ENCODE data around the gene GSTO1. TPM values are rescaled to one million over a fixed set of nuclear protein-coding genes. Genes with fewer than 3 reads are reported as not detected.
A peak's percentile ranks its signal among the peaks of the same experiment; 100 is the strongest.

GSTO1 gene
- total and polyA plus RNA-seq, 2 of the 13 experiments (the other 11 are each of a cell fraction or from before 2014, with no cell fraction given): 228 to 300 TPM

DNA sequence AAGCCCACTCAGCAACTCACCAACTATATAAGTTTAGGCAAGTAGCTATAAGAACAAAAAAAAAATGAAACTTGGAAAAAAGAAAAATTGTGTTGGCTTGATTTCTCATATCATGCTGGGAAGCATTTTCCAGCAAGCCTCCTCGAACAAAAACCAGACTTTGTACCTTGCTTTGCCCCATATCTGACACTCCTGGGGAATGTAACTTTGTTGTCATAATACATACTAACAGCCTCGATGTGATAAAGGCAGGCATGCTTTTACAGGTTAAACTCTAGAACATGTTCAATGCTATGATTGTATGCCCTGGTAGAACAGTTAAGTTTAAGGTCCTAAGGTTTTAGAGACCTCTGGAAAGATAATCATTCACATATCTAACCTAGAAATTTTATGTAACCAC lies 34.2 kb upstream of the GSTO1 start (continued):
- TF ChIP-seq, protein P1, sequence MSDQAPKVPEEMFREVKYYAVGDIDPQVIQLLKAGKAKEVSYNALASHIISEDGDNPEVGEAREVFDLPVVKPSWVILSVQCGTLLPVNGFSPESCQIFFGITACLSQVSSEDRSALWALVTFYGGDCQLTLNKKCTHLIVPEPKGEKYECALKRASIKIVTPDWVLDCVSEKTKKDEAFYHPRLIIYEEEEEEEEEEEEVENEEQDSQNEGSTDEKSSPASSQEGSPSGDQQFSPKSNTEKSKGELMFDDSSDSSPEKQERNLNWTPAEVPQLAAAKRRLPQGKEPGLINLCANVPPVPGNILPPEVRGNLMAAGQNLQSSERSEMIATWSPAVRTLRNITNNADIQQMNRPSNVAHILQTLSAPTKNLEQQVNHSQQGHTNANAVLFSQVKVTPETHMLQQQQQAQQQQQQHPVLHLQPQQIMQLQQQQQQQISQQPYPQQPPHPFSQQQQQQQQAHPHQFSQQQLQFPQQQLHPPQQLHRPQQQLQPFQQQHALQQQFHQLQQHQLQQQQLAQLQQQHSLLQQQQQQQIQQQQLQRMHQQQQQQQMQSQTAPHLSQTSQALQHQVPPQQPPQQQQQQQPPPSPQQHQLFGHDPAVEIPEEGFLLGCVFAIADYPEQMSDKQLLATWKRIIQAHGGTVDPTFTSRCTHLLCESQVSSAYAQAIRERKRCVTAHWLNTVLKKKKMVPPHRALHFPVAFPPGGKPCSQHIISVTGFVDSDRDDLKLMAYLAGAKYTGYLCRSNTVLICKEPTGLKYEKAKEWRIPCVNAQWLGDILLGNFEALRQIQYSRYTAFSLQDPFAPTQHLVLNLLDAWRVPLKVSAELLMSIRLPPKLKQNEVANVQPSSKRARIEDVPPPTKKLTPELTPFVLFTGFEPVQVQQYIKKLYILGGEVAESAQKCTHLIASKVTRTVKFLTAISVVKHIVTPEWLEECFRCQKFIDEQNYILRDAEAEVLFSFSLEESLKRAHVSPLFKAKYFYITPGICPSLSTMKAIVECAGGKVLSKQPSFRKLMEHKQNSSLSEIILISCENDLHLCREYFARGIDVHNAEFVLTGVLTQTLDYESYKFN (CRISPR knock-in tag; conservative IDR thresholded peaks at IDR 0.05): peak; percentile 33; the same call in 1 of the 2 replicates
- TF ChIP-seq, protein P2, sequence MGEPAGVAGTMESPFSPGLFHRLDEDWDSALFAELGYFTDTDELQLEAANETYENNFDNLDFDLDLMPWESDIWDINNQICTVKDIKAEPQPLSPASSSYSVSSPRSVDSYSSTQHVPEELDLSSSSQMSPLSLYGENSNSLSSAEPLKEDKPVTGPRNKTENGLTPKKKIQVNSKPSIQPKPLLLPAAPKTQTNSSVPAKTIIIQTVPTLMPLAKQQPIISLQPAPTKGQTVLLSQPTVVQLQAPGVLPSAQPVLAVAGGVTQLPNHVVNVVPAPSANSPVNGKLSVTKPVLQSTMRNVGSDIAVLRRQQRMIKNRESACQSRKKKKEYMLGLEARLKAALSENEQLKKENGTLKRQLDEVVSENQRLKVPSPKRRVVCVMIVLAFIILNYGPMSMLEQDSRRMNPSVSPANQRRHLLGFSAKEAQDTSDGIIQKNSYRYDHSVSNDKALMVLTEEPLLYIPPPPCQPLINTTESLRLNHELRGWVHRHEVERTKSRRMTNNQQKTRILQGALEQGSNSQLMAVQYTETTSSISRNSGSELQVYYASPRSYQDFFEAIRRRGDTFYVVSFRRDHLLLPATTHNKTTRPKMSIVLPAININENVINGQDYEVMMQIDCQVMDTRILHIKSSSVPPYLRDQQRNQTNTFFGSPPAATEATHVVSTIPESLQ (CRISPR knock-in tag; conservative IDR thresholded peaks at IDR 0.05): no peak
- TF ChIP-seq, protein P3, sequence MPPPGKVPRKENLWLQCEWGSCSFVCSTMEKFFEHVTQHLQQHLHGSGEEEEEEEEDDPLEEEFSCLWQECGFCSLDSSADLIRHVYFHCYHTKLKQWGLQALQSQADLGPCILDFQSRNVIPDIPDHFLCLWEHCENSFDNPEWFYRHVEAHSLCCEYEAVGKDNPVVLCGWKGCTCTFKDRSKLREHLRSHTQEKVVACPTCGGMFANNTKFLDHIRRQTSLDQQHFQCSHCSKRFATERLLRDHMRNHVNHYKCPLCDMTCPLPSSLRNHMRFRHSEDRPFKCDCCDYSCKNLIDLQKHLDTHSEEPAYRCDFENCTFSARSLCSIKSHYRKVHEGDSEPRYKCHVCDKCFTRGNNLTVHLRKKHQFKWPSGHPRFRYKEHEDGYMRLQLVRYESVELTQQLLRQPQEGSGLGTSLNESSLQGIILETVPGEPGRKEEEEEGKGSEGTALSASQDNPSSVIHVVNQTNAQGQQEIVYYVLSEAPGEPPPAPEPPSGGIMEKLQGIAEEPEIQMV (CRISPR knock-in tag; IDR thresholded peaks at IDR 0.05; ENCODE audit: low read depth): no peak

DNA sequence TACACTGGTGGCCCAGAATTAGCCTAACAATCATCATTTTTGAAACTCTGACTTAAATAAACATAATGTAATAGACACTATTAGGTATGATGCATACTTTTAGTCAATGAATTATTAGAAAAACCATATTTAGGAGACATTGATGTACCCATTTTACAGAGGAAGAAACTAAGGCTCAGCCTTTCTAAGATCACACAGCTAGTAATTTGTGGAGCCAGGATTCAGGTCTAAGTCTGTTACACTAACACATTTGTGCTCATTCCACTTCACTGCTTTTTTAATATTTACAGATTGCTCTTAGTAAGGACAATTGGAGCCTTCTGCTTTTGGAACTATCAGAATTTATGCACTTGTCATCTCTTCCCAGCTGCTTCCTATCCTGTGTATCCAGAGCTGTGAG lies 31.4 kb upstream of the GSTO1 start:
- Histone ChIP-seq H3K4me1 (ENCODE audit: insufficient read depth, low read length) (peaks cover 18% of the 10 kb centered on the region), H3K27me3 (ENCODE audit: control insufficient read depth in 1 of 2, insufficient read depth in 2 of 2, low read length in 2 of 2) (no peaks in the 10 kb centered on the region), H3K79me2 (ENCODE audit: insufficient read depth, low read length) (no peaks in the 10 kb centered on the region), H3K4me3 (replicated peaks in 1 of 3; ENCODE audit: insufficient read depth in 1 of 3, low read depth in 2 of 3, low read length in 3 of 3) (no peak overlapping the region), H4K20me1 (ENCODE audit: insufficient read depth, low read length) (no peaks in the 10 kb centered on the region), H3K27ac (ENCODE audit: extremely low read length, insufficient read depth, low read length) (no peak overlapping the region), H3K36me3 (replicated peaks in 1 of 2; ENCODE audit: control insufficient read depth in 1 of 2, insufficient read depth in 2 of 2, low read length in 2 of 2) (no peaks in the 10 kb centered on the region), H3K4me2 (ENCODE audit: low read depth, low read length) (no peak overlapping the region), H2AFZ (ENCODE audit: low read length) (no peak overlapping the region), H3K9ac (ENCODE audit: insufficient read depth, low read depth, low read length) (no peak overlapping the region), H3K9me3 (ENCODE audit: low read length) (no peaks in the 10 kb centered on the region)
- no peak for FAIRE-seq
- ChIA-PET CTCF (ENCODE audit: low intra/inter-chr PET ratio, low total read pairs) (no interaction called here), POLR2A (no interaction called here)
- no TSS peak for BruUV-seq (replicated peaks)
- TF ChIP-seq ZNF761 (CRISPR knock-in tag; conservative IDR thresholded peaks at IDR 0.05) (no peak), ZNF629 (CRISPR knock-in tag; conservative IDR thresholded peaks at IDR 0.05) (peak; percentile 66)
- DNase-seq (ENCODE audit: low spot score): no peak
- in situ Hi-C loops (cut with HindIII; ENCODE audit: extremely low pct_ligation_motif_present, low pct_unique_long_range_greater_than_20kb) (no loop called here), intact Hi-C loops (cut with micrococcal nuclease; ENCODE audit: unreplicated experiment) (no loop called here)
- ATAC-seq: no peak

Measured in HepG2 (cell line).